NCI-H146 (cell line): ENCODE results near the gene KLHL28.

Experiments
- DNase-seq: peaks from one replicate; lab custom pipeline; 2025; lab: John Stamatoyannopoulos, UW

KLHL28 gene

DNA sequence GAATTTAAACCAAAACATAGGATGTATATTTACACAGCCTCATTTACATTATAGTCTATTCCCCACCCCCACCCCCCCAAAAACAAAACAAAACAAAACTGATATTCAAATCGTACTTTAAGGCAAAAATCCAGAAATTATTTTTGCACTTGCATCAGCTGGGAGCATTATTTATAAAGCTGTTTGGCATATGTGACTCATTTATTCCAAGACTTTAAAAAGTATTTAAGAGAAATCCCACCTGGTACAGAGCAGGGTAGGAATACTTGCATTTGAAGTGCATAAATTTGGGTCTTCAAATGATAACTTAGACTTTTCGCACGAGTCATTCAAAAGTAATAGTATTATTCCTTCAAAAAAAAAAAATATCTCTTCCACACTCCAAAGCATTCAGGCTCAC, 1.1 kb downstream of the KLHL28 start:
- DNase-seq = no peak

GRCh38 chr14:44960146-44960545, 1.6 kb downstream of the KLHL28 start:
- no peak for DNase-seq

DNA sequence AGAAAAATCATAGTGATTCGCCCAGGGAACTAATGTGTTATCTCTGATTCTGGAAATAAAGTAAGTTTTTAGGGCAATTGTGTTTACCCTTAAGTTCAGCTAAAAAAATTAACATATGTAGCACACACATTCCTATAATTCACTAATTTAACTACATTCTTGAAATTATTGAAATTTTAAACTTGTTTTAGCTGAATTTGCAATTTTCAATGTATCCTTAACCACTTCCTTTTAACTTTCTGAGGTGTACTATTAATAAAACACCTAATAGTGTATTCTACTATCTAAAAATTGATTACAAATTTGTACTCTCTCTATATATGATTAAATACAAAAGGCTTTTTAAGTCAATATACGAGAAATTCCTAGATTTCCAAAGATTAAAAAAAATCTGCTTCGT, 2.2 kb downstream of the KLHL28 start:
- no peak for DNase-seq

- DNase-seq = no peak
These were observed 4.9 kb downstream of the KLHL28 start for GRCh38 chr14:44956866-44957265.

DNA sequence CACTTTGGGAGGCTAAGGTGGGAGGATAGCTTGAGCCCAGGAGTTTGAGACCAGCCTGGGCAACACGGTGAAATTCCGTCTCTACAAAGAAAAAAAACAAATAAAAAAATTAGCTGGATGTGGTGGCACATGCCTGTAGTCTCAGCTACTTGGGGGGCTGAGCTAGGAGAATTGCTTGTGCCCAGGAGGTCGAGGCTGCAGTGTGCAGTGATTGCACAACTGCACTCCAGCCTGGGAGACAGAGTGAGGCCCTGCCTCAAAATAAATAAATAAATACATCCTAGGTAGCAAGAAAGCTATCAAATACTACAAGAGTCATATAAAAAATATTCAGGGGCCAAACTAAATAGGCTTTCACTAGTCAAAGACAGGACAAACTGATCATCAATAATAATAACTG, 6.2 kb downstream of the KLHL28 start:
- DNase-seq = no peak

- no peak for DNase-seq
These were observed 7.0 kb downstream of the KLHL28 start for GRCh38 chr14:44954750-44955149.

DNA sequence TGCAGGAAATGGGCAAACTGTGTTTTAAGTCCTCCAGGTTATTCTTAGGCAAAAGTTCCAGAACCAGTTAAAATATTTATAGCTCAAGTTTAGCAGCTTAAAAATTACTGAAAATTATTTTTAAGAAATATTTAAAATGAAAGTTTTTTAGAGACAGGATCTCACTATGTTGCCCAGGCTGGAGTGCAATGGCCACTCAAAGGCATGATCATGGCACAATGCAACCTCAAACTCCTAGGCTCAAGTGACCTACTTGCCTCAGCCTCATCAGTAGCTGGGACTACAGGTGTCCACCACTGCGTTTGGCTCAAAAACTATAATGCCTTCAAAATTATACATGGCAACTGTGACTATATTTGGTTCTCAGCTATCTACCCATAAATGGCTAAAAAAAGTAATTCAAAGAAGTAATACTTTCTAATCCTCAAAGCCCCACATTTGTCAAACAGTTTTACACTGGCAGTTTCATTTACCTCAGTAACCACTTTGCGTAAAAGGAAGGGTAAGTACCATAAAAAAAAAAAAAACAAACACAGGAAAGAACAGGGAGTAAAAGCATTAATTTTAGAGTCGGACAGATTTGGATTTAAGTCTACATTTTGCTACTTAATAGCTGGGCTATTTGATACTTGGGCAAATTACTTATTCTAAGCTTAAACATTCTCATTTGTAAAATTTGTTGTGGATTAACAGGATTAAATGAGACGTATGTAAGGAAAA, 9.2 kb downstream of the KLHL28 start:
- no peak for DNase-seq

DNA sequence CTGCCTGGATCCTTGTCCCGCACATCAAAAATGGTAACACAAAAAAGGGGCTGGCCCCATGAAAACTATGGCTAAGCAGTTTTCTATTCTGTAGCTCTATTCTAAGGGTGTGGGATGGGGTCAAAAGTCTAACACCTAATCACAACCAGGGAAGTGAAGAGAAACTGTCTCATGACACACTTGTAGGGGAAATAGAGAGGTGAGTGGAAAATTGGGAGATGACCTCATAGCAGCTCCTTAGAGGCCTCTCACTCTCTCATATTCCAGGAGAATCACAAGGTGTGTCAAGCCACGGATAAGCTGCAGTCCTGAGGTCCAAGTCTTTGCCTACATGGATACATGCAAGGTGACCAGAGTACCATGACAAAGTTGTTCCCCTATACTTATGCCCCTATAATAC, 10.7 kb downstream of the KLHL28 start:
- DNase-seq = no peak

GRCh38 chr14:44945264-44945663, 16.5 kb downstream of the KLHL28 start:
- no peak for DNase-seq

DNA sequence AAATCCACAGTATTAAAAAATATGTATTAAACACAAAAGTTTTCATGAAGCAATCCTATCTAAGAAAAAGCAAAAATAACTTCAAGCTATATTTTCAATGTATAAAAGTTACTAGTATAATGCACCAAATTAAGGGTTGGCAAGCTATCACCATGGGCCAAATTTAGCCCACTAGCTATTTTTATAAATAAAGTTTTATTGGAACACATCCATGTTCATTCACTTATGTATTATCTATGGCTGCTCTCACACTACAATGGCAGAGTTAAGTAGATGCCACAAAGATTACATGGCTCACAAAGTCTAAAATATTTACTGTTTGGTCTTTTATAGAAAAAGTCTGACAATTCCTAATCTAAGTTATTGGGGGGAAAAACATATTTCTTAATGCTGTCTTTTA, 17.6 kb downstream of the KLHL28 start:
- no peak for DNase-seq

DNA sequence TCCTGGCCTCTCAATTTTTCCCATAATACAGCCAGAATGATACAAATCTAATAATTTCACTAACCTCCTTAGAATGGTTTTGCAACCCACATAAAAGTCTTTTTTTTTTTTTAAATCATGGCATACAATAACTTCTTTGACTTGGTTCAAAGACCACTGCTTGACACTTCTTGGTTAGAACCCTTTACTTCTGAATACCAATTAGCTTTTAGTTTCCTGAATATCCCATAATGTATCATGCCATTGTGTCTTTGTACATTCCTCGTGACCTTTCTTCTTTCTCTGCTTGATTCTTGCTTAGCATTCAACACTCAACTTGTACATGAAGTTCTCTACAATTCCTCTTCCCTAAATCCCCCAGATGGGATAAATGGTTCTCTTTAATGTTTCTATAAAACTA, 19.3 kb downstream of the KLHL28 start:
- DNase-seq = no peak

GRCh38 chr14:44941591-44941990, 20.2 kb downstream of the KLHL28 start:
- no peak for DNase-seq

GRCh38 chr14:44940944-44941343, 20.8 kb downstream of the KLHL28 start:
- no peak for DNase-seq

DNA sequence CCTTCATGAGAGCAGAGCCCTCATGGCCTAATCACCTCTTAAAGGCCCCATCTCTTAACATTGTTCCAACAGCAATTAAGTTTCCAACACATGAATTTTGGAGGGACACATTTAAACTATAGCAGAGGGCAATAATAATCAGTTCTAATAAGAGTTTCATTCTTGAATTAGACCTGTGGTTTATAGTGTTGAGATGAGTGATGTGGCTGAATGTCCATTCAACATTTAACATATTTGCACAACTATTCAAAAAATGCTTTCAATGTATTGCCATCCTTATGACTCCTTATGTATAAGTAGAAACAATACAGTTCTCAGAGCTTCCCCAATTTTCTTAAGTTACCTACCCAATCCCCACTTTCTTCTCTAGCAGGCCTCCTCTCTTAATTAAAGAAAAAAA, 21.5 kb downstream of the KLHL28 start:
- no peak for DNase-seq

GRCh38 chr14:44937547-44937946, 24.2 kb downstream of the KLHL28 start:
- no peak for DNase-seq

GRCh38 chr14:44935155-44935554, 26.6 kb downstream of the KLHL28 start:
- no peak for DNase-seq

GRCh38 chr14:44928793-44929192, 33.0 kb downstream of the KLHL28 start:
- DNase-seq = no peak

DNA sequence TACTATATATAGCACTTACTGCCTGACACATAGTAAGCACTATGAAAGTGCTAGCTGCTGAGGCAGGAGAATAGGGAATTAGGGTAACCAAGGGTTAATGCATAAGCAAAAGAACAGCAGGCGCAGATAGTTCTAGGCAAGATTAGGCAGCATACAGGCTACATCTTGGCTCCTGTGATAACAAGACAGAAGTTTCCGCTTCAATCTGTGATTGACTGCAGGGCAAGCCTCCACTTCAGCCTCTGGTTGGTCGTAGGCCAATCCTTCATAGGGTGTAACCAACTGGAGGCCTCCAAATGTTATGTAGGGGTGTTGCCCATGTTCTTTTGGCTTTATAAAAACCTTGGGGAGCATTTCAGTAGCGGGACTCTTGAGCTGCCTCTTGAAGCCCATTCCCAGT, 46.9 kb downstream of the KLHL28 start:
- no peak for DNase-seq

- DNase-seq = no peak
These were observed 49.5 kb downstream of the KLHL28 start for GRCh38 chr14:44912041-44912869.

GRCh38 chr14:44910821-44911220, 50.9 kb downstream of the KLHL28 start:
- DNase-seq = no peak

DNA sequence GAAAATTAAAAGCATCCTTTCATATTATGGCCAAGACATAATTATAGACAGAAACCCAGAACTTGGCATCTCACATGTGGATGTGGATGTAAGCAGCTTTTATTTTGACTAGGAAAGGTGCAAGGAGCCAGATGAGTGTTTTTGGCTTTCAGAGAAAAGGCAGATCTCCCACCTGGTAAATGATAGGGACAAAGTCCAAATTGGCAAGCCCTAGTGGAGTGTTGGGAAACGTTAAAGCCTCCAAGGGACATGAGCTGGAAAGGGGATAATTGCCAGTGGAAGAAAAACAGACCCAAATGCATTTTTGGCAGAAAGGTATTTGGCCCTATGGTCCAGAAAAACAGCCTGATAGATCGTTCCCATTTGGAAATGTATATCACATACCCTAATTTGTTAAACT, 60.1 kb downstream of the KLHL28 start:
- DNase-seq = no peak

DNA sequence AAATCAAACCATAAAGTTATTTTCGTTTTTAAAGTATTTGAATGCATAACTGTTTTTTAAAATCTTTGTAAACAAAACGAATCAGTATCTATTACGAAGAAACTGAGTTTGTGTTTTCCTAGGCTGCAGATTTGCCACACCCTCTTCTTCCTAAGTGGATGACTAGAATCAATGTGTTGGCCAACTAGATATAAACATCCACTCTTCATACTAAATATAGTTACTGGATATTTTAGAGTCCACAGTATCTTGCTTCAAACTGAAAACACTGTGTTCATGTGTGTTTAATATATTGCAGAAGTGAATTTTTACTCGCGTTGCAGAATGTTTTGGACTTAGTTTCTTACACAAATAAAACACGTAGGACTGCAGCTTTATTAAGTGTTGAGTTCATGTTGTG, 63.2 kb downstream of the KLHL28 start:
- no peak for DNase-seq

DNA sequence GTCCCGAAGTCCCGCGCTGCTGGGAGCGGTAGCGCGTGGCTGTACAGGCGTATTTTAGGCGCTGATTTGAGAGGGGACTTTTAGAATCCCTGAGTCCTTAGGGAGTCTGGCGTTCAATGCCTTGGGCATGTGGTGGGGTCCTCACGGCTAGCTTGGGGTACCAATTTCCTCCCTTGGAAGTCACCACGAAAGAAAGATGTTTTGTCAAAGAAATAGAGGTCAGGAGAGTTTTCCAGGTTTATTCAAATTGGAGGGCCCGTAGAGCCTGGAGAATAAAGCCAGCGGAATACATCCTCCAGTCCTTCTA, 63.9 kb downstream of the KLHL28 start:
- DNase-seq = no peak
